Measurements from ENCODE around the gene ZFYVE1.
"Not testable (repeated sequence)": the region's sequence is repeated elsewhere in the genome, so short reads cannot be mapped to it uniquely, and the experiment has no call there.

ZFYVE1 gene

GRCh38 chr14:73026845-73027542 lies at the start of gene ZFYVE1:
ZFYVE1 (minus strand) TSS chr14:73027106; CDS start chr14:73024508, 2,598 bp downstream.
- DNase-seq (ENCODE audit: low spot score), result peak; percentile 99

- DNase-seq (ENCODE audit: low spot score), result no peak
These were observed 42.7 kb upstream of the ZFYVE1 start for GRCh38 chr14:73069585-73069984.

GRCh38 chr14:73058922-73059673 lies 32.2 kb upstream of the ZFYVE1 start:
- no peak for DNase-seq (ENCODE audit: low spot score)

- DNase-seq (ENCODE audit: low spot score), result peak; percentile 99
These were observed 31.5 kb upstream of the ZFYVE1 start, which contains the start of gene RBM25 for GRCh38 chr14:73058224-73058921. RBM25 (plus strand) TSS chr14:73058534; CDS start chr14:73071642, 13,108 bp downstream.

GRCh38 chr14:73057944-73058223 lies 31.0 kb upstream of the ZFYVE1 start:
- no peak for DNase-seq (ENCODE audit: low spot score)

GRCh38 chr14:73055251-73055650 lies 28.3 kb upstream of the ZFYVE1 start:
- DNase-seq (ENCODE audit: low spot score), result no peak

- no peak for DNase-seq (ENCODE audit: low spot score)
These were observed 22.5 kb upstream of the ZFYVE1 start for GRCh38 chr14:73049428-73049827.

- no peak for DNase-seq (ENCODE audit: low spot score)
These were observed 20.9 kb upstream of the ZFYVE1 start for GRCh38 chr14:73047808-73048207.

- not testable (repeated sequence) for DNase-seq (ENCODE audit: low spot score)
These were observed 10.0 kb upstream of the ZFYVE1 start for GRCh38 chr14:73036706-73037450.

GRCh38 chr14:73027984-73028383 lies 1.1 kb upstream of the ZFYVE1 start:
- DNase-seq (ENCODE audit: low spot score), result no peak

- DNase-seq (ENCODE audit: low spot score), result no peak
These were observed 640 bp upstream of the ZFYVE1 start for GRCh38 chr14:73027546-73027945.

- no peak for DNase-seq (ENCODE audit: low spot score)
These were observed 562 bp downstream of the ZFYVE1 start for GRCh38 chr14:73026243-73026844.

GRCh38 chr14:73025544-73025943 lies 1.4 kb downstream of the ZFYVE1 start:
- DNase-seq (ENCODE audit: low spot score), result no peak

- DNase-seq (ENCODE audit: low spot score), result no peak
These were observed 4.9 kb downstream of the ZFYVE1 start for GRCh38 chr14:73022051-73022450.

- DNase-seq (ENCODE audit: low spot score), result not testable (repeated sequence)
These were observed 10.9 kb downstream of the ZFYVE1 start for GRCh38 chr14:73016011-73016410.

- not testable (repeated sequence) for DNase-seq (ENCODE audit: low spot score)
These were observed 11.4 kb downstream of the ZFYVE1 start for GRCh38 chr14:73015552-73015951.

- no peak for DNase-seq (ENCODE audit: low spot score)
These were observed 12.8 kb downstream of the ZFYVE1 start for GRCh38 chr14:73014105-73014504.

- not testable (repeated sequence) for DNase-seq (ENCODE audit: low spot score)
These were observed 15.7 kb downstream of the ZFYVE1 start for GRCh38 chr14:73011189-73011588.

- DNase-seq (ENCODE audit: low spot score), result no peak
These were observed 18.4 kb downstream of the ZFYVE1 start for GRCh38 chr14:73008501-73008900.

GRCh38 chr14:73007835-73008234 lies 19.1 kb downstream of the ZFYVE1 start:
- DNase-seq (ENCODE audit: low spot score), result no peak

GRCh38 chr14:73004641-73005040 lies 22.3 kb downstream of the ZFYVE1 start:
- DNase-seq (ENCODE audit: low spot score), result not testable (repeated sequence)

GRCh38 chr14:73003681-73004080 lies 23.2 kb downstream of the ZFYVE1 start:
- DNase-seq (ENCODE audit: low spot score), result no peak

Measured in putamen (tissue), 1 donor.